HepG2 (cell line): ENCODE measurements around the gene RCCD1. TPM values are rescaled to one million over a fixed set of nuclear protein-coding genes. Genes with fewer than 3 reads are reported as not detected.

ENCODE experiments used
- BRD4 ChIP-seq: sonication (generic); formaldehyde crosslinking; IDR thresholded peaks from 2 replicates; pipeline ENCODE4 v1.4.0; 2020; ENCODE audit warnings: missing genetic modification reagents
- CHD2 ChIP-seq: IDR thresholded peaks from 2 replicates; pipeline ENCODE4 v1.6.1; 2011; ENCODE audit warnings: low read depth, low read length, improper control_type of control experiment
- FOXK1 ChIP-seq: sonication (generic); formaldehyde crosslinking; IDR thresholded peaks from 2 replicates; pipeline ENCODE4 v1.4.0; 2020; ENCODE audit warnings: low read depth, missing genetic modification reagents, borderline replicate concordance
- GTF3A ChIP-seq: sonication (generic); formaldehyde crosslinking; conservative IDR thresholded peaks from 2 replicates; pipeline ENCODE4 v1.4.0; 2020; ENCODE audit warnings: mild to moderate bottlenecking, missing genetic modification reagents
- KDM4B ChIP-seq: sonication (generic); formaldehyde crosslinking; IDR thresholded peaks from 2 replicates; pipeline ENCODE4 v1.4.0; 2020; ENCODE audit warnings: missing genetic modification reagents
- LCORL ChIP-seq, 2 experiments: fragments of 450-650 bp in 1 of 2; sonication (generic) in 1 of 2; formaldehyde crosslinking in 1 of 2; IDR thresholded peaks; 2 replicates each; pipeline versions ENCODE4 v1.5.0 to v1.6.1; 2017 to 2020; ENCODE audit warnings: antibody characterized with exemption in 1 of 2, missing genetic modification reagents in 1 of 2
- MBNL3 ChIP-seq: fragments of 250-450 bp; sonication (Bioruptor Pico); conservative IDR thresholded peaks from 2 replicates; pipeline ENCODE4 v1.8.0; 2022; ENCODE audit warnings: mild to moderate bottlenecking, inconsistent platforms
- MTA1 ChIP-seq: sonication (generic); formaldehyde crosslinking; IDR thresholded peaks from 2 replicates; pipeline ENCODE4 v1.4.0; 2020; ENCODE audit warnings: missing genetic modification reagents, mild to moderate bottlenecking, borderline replicate concordance
- NCOA5 ChIP-seq: sonication (generic); formaldehyde crosslinking; IDR thresholded peaks from 2 replicates; pipeline ENCODE4 v1.4.0; 2020; ENCODE audit warnings: missing genetic modification reagents
- PHF21A ChIP-seq: sonication (generic); formaldehyde crosslinking; IDR thresholded peaks from 2 replicates; pipeline ENCODE4 v1.5.0; 2020; ENCODE audit warnings: mild to moderate bottlenecking, missing genetic modification reagents
- RAD21 ChIP-seq: fragments of 450-650 bp; formaldehyde crosslinking; IDR thresholded peaks from 2 replicates; pipeline ENCODE4 v1.5.0; 2020; ENCODE audit warnings: mild to moderate bottlenecking
- SMC3 ChIP-seq: IDR thresholded peaks from 2 replicates; pipeline ENCODE4 v1.6.1; 2011; ENCODE audit warnings: low read length, improper control_type of control experiment
- STAG1 ChIP-seq: sonication (generic); formaldehyde crosslinking; IDR thresholded peaks from 2 replicates; pipeline ENCODE4 v1.4.0; 2020; ENCODE audit warnings: missing genetic modification reagents
- TMF1 ChIP-seq: sonication (generic); formaldehyde crosslinking; IDR thresholded peaks from 2 replicates; pipeline ENCODE4 v1.8.1; 2022; ENCODE audit warnings: low read depth, missing genetic modification reagents
- ZBED4 ChIP-seq: sonication (generic); formaldehyde crosslinking; IDR thresholded peaks from 2 replicates; pipeline ENCODE4 v1.4.0; 2020; ENCODE audit warnings: missing genetic modification reagents, borderline replicate concordance
- ZFP1 ChIP-seq: IDR thresholded peaks from 2 replicates; pipeline ENCODE4 v1.6.1; 2016
- ZFX ChIP-seq: sonication (generic); formaldehyde crosslinking; IDR thresholded peaks from 2 replicates; pipeline ENCODE4 v1.4.0; 2020; ENCODE audit warnings: mild to moderate bottlenecking, low read depth, missing genetic modification reagents, moderate library complexity
- ZNF33A ChIP-seq: sonication (generic); formaldehyde crosslinking; IDR thresholded peaks from 2 replicates; pipeline ENCODE4 v1.5.1; 2020; ENCODE audit warnings: missing genetic modification reagents, mild to moderate bottlenecking, moderate library complexity, borderline replicate concordance
- ZNF614 ChIP-seq: IDR thresholded peaks from 2 replicates; pipeline ENCODE4 v1.6.1; 2018; ENCODE audit warnings: missing biosample characterization, missing genetic modification reagents, inconsistent platforms, borderline replicate concordance
- ZNF883 ChIP-seq: sonication (generic); formaldehyde crosslinking; IDR thresholded peaks from 2 replicates; pipeline ENCODE4 v1.5.1; 2020; ENCODE audit warnings: mild to moderate bottlenecking, missing genetic modification reagents; ENCODE audit errors: not compliant biosample characterization
- ZSCAN12 ChIP-seq: sonication (generic); formaldehyde crosslinking; IDR thresholded peaks from 2 replicates; pipeline ENCODE4 v1.9.0; 2021; ENCODE audit warnings: mild to moderate bottlenecking, missing genetic modification reagents
- polyA plus RNA-seq, 8 experiments: library from polyadenylated mRNA; depleted of rRNA in 3 of 8; stranded (reverse) in 7 of 8; unstranded in 1 of 8; fragments of >200 nt; fragmentation: Illumina TruSeq in 4 of 8; extraction: Trizol in 4 of 8; gene quantifications; 2 replicates each; pipeline versions ENCODE4 v1.2.1 to v1.2.3, GENCODE V29; 2011 to 2016; ENCODE audit warnings: low read depth in 4 of 8, missing spikeins in 1 of 8, mixed read lengths in 1 of 8; ENCODE audit not compliant: insufficient read depth in 1 of 8
- total RNA-seq, 5 experiments: library from RNA; depleted of rRNA; stranded (reverse); fragments of >200 nt; fragmentation: Illumina TruSeq; extraction: Trizol; gene quantifications; 2 replicates each; pipeline ENCODE4 v1.2.3, GENCODE V29; 2016; ENCODE audit warnings: low read depth in 1 of 5
- TF ChIP-seq, protein P1 (sequence below): sonication (generic); formaldehyde crosslinking; IDR thresholded peaks from 2 replicates; pipeline ENCODE4 v1.4.0; 2020; ENCODE audit warnings: missing genetic modification reagents
- TF ChIP-seq, protein P2 (sequence below): sonication (generic); formaldehyde crosslinking; IDR thresholded peaks from 2 replicates; pipeline ENCODE4 v1.5.0; 2020; ENCODE audit warnings: mild to moderate bottlenecking, missing genetic modification reagents, moderate library complexity

RCCD1 gene
- total and polyA plus RNA-seq, 2 of the 13 experiments (the other 11 are each of a cell fraction or from before 2014, with no cell fraction given) = 14.1 to 15.1 TPM

DNA sequence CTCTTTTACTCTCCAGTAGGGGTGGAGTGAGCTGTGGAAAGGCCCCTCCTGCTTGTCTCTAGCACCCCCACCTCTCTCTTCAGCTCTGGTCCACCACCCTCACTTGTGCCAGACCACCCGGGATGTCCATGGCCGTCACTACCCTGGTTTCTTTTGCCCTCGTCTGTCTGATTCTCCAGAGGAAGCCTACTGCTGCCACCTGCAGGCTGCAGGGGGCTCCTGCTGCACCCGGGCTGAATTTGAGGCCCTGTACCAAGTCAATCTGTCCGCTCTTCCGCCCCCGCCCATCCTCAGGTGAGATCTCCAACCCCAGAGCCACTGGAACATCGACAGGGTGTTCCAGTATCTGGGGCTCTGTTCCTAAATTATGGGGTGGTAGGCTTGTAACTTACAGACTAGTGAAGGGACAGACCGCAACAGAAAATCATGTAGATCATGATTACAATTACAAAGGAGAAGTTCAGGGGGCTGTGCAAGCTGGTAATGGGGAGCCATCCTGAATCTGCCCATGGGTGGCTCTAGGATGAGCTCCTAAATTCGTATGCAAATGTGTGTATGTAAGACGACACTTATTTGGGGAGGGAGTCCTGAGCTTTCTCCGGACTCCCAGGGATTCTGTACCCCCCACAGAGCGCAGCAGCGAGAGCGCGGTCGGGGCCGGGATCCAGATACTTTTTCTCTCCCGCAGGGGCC, 20.3 kb upstream of the RCCD1 start (continued):
- TF ChIP-seq ZNF883 (CRISPR knock-in tag) = peak; percentile 56
- peak; percentile 11; the same call in 1 of the 2 replicates for TF ChIP-seq TMF1 (CRISPR knock-in tag)
- TF ChIP-seq KDM4B (CRISPR knock-in tag) = 0 out of 2 replicates have a peak, but pooled peaks have one; percentile 41
- TF ChIP-seq FOXK1 (CRISPR knock-in tag) = peak; percentile 16; the same call in 1 of the 2 replicates
- 0 out of 2 replicates have a peak, but pooled peaks have one; percentile 33 for TF ChIP-seq RAD21 (CRISPR knock-in tag)
- TF ChIP-seq ZFX (CRISPR knock-in tag) = peak; percentile 55
- no peak for TF ChIP-seq LCORL (IDR thresholded peaks at IDR 0.05)
- peak; percentile 66 for TF ChIP-seq LCORL (CRISPR knock-in tag; IDR thresholded peaks at IDR 0.05)
- 0 out of 2 replicates have a peak, but pooled peaks have one; percentile 21 for TF ChIP-seq GTF3A
- no peak; the same call in 1 of the 2 replicates for TF ChIP-seq MTA1 (CRISPR knock-in tag)
- TF ChIP-seq CHD2 = no peak
- no peak for TF ChIP-seq BRD4 (CRISPR knock-in tag)
- TF ChIP-seq, protein P1, sequence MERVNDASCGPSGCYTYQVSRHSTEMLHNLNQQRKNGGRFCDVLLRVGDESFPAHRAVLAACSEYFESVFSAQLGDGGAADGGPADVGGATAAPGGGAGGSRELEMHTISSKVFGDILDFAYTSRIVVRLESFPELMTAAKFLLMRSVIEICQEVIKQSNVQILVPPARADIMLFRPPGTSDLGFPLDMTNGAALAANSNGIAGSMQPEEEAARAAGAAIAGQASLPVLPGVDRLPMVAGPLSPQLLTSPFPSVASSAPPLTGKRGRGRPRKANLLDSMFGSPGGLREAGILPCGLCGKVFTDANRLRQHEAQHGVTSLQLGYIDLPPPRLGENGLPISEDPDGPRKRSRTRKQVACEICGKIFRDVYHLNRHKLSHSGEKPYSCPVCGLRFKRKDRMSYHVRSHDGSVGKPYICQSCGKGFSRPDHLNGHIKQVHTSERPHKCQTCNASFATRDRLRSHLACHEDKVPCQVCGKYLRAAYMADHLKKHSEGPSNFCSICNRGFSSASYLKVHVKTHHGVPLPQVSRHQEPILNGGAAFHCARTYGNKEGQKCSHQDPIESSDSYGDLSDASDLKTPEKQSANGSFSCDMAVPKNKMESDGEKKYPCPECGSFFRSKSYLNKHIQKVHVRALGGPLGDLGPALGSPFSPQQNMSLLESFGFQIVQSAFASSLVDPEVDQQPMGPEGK (CRISPR knock-in tag) = 0 out of 2 replicates have a peak, but pooled peaks have one; percentile 12
- TF ChIP-seq ZSCAN12 (CRISPR knock-in tag) = 0 out of 2 replicates have a peak, but pooled peaks have one; percentile 19
- peak; percentile 69 for TF ChIP-seq STAG1 (CRISPR knock-in tag)
- TF ChIP-seq MBNL3 (CRISPR knock-in tag) = no peak
- TF ChIP-seq ZFP1 (CRISPR knock-in tag) = no peak
- TF ChIP-seq SMC3 = peak; percentile 33
- TF ChIP-seq, protein P2, sequence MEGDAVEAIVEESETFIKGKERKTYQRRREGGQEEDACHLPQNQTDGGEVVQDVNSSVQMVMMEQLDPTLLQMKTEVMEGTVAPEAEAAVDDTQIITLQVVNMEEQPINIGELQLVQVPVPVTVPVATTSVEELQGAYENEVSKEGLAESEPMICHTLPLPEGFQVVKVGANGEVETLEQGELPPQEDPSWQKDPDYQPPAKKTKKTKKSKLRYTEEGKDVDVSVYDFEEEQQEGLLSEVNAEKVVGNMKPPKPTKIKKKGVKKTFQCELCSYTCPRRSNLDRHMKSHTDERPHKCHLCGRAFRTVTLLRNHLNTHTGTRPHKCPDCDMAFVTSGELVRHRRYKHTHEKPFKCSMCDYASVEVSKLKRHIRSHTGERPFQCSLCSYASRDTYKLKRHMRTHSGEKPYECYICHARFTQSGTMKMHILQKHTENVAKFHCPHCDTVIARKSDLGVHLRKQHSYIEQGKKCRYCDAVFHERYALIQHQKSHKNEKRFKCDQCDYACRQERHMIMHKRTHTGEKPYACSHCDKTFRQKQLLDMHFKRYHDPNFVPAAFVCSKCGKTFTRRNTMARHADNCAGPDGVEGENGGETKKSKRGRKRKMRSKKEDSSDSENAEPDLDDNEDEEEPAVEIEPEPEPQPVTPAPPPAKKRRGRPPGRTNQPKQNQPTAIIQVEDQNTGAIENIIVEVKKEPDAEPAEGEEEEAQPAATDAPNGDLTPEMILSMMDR = peak; percentile 91
- TF ChIP-seq NCOA5 (CRISPR knock-in tag) = no peak
- no peak for TF ChIP-seq ZNF614 (CRISPR knock-in tag)
- peak; percentile 8; the same call in 1 of the 2 replicates for TF ChIP-seq PHF21A (CRISPR knock-in tag)
- 0 out of 2 replicates have a peak, but pooled peaks have one; percentile 40 for TF ChIP-seq ZNF33A (CRISPR knock-in tag)
- TF ChIP-seq ZBED4 = 0 out of 2 replicates have a peak, but pooled peaks have one; percentile 32
